ENCODE data around the gene FOSL1.
A peak's percentile ranks its signal among the peaks of the same experiment; 100 is the strongest.
"Not testable (repeated sequence)": the region's sequence is repeated elsewhere in the genome, so short reads cannot be mapped to it uniquely, and the experiment has no call there.

The FOSL1 gene

GRCh38 chr11:65852508-65853245 lies 47.5 kb downstream of the FOSL1 start:
- DNase-seq (ENCODE audit: low read depth), result no peak

DNA sequence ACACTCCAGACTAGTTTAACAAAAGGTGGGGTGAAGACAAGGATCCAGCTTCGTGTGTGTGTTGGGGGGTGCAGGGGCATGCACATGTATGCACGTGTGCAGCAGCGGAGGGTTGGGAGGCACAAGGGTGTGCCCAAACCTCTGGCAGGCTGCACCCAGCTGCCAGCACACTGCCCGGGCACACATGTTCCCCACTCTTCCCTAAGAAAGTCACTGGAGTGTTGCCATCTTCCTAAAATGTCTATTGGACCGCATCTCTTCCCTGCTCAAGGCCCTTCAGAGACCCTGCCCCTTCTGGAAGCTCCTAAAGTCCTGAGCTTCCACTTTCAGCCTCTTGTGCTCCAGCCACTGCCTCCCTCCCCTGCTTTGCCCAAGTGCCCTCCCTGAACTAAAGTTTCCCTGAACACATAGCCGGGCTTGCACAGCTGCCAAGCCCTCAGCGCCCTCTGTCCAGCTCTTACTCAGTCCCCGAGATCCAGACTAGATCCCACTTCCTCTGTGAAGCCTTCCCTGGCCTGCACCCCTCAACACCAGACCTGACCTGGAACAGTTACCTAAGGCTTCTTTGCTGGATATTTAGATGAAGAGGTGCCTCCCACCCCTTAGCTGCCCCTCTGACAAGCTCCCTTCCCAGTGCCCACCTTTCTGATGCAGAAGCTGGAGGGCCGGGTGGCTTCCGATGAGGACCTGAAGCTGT lies 48.2 kb downstream of the FOSL1 start:
- no peak for DNase-seq (ENCODE audit: low read depth)

DNA sequence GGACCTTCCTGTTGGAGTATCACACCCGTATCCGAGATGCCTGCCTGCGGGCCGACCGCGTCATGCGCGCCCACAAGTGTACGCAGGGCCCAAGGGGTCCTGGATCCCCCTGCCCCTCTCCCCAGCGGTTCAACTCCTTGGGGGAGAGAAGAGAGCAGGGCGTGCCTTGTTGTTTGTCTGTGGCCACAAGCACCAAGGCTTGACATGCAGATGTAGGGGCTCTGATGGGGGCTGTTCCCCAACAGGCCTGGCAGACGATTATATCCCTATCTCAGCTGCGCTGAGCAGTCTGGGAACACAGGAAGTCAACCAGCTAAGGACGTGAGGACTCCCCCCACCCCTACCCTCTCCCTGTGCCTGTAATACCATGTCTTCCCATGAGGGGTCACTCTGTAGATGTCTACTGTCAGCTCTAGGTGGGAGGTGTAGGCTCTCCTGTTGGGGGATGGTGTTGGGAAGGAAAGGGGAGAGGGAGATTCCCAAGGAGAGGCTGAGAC lies 49.1 kb downstream of the FOSL1 start:
- DNase-seq (ENCODE audit: low read depth), result peak; percentile 51

DNA sequence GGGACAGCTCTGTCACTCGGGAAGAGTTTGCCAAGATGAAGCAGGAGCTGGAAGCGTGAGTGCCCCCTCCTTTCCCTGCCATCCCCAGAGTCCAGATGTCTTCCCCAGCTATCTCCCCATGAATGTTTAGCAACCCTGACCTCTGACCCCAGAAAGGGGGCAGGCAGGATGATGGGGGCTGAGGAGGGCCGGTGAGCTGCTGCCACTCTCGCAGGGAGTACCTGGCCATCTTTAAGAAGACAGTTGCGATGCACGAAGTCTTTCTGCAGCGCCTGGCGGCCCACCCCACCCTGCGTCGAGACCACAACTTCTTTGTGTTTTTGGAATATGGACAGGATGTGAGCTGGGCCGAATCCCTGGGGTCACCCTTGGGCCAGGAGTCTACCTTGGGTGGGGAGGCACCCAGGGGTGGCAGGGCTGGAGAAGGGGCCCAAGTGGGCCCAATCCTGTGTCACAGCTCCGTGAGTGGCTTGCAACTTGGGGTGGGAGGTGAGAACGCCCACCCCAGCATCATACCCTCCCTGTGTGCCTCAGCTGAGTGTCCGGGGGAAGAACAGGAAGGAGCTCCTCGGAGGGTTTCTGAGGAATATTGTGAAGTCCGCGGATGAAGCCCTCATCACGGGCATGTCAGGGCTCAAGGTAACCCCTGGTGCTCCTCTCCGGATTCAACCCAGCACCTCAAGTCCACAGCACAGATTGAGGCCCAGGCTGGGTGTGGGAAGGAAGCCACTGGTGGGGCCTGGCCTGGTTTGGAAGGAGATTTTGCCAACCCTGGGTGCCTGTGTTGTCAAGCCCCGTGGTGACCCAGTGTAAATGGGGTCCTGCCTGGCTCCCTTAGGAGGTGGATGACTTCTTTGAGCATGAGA lies 49.7 kb downstream of the FOSL1 start:
- no peak for DNase-seq (ENCODE audit: low read depth)

DNA sequence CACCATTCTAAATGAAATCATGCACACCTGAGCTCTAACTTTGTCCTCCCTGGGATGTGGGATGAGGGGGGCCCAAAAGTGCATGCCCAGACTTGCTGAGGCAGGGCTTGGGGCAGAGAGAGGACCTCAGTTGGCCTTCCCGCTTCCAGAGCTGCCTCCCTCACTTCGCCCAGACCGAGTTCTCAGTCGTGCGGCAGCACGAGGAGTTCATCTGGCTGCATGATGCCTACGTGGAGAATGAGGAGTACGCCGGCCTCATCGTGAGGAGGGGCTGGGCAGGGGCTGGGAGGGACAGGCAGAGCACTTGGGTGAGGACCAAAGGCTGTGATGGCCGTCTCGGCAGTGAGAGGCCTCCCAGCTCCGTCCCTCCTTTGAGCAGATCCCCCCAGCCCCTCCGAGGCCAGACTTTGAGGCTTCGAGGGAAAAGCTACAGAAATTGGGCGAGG lies 50.4 kb downstream of the FOSL1 start:
- DNase-seq (ENCODE audit: low read depth), result no peak

GRCh38 chr11:65849366-65849765 lies 50.8 kb downstream of the FOSL1 start:
- no peak for DNase-seq (ENCODE audit: low read depth)

DNA sequence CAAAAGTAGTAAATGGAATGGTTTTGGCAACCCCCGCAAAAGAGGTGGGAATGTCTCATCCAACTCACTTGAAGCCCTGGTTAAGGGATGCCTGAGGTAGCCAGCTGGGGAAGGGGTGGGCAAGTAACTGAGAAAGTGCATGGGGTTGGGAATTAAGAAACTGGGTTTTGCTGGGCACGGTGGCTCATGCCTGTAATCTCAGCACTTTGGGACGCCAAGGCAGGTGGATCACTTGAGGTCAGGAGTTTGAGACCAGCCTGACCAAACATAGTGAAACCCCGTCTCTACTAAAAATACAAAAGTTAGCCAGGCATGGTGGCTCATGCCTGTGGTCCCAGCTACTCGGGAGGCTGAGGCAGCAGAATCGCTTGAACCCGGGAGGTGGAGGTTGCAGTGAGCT lies 51.5 kb downstream of the FOSL1 start:
- not testable (repeated sequence) for DNase-seq (ENCODE audit: low read depth)

GRCh38 chr11:65847746-65848145 lies 52.4 kb downstream of the FOSL1 start:
- DNase-seq (ENCODE audit: low read depth), result no peak

DNA sequence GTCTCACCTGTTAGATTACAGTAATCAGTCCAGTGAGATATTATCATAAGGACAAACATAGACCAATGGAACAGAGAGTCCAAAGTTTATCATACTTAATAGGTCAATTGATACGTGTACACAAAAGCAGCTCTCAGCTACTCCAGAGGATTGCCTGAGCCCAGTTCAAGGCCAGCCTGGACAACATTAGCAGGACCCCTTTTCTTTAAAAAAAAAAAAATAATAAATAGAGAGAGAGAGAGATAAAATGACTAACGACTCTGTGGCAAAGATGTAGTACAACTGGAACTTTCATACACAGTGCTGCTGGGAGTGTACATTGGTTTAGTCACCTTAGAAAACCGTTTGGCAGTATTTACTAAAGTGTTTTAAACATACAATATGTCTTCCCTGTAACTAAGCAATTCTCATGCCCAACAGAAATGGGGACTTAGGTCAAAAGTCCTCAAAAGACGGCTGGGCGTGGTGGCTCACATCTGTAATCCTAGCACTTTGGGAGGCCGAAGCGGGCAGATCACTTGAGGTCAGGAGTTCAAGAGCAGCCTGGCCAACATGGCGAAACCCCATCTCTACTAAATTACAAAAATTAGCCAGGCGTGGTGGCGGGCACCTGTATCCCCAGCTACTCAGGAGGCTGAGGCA lies 55.8 kb downstream of the FOSL1 start:
- no peak for DNase-seq (ENCODE audit: low read depth)

GRCh38 chr11:65843811-65844210 lies 56.4 kb downstream of the FOSL1 start:
- no peak for DNase-seq (ENCODE audit: low read depth)

- no peak for DNase-seq (ENCODE audit: low read depth)
Observed at GRCh38 chr11:65842144-65842543, 58.0 kb downstream of the FOSL1 start.
